AG10803 (cell line): ENCODE data around the gene NEURL2.

ENCODE experiments used
- DNase-seq: peaks from one replicate; pipeline ENCODE4 v3.0.0; 2010; ENCODE audit warnings: low read depth
- H3K4me3 ChIP-seq: 2 replicates; pipeline ENCODE4 v1.5.1; 2011; ENCODE audit warnings: mild to moderate bottlenecking, low read length, control low read depth
- CTCF ChIP-seq: conservative IDR thresholded peaks from 2 replicates; pipeline ENCODE4 v1.5.1; 2011; ENCODE audit warnings: mild to moderate bottlenecking, low read length, control low read depth, inconsistent platforms

Gene NEURL2

GRCh38 chr20:45910670-45911485 lies 19.9 kb upstream of the NEURL2 start:
- peak; percentile 100 for DNase-seq
- TF ChIP-seq CTCF = no peak
- peak overlapping the region; percentile 56 for H3K4me3 ChIP-seq

DNA sequence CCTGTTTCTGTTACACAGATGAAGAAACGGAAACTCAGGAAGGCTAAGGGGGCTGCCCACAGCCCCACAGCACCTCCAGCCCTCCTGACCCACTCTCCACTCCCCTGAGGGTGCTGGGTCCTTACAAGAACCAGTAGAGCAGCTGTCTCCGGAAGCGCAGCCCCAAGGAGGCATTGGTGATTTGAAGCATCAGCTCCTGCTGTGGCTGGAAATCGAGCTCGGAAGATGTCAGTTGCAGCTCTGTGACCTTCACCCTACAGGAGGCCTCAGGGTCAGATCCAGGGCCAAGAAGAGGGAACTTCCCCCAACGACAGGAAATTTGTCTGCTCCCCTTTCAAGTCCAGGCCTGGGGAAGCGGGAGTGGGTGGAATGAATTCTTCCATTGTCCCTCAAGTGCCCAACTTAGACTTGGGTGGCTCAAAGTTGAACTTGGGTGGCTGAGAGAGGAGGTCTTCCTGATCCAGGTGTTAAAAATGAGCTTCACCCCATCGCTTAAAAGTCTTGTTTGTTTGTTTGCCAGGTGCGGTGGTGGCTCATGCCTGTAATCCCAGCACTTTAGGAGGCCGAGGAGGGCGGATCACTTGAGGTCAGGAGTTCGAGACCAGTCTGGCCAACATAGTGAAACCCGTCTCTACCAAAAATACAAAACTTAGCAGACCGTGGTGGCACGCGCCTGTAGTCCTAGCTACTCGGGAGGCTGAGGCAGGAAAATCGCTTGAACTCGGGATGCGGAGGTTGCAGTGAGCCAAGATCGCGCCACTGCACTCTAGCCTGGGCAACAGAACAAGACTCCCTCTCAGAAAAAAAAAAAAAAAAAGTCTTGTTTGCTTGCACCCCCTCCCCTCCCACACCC lies 19.0 kb upstream of the NEURL2 start:
- no peak for DNase-seq
- no peak overlapping the region; the same call in 1 of the 2 replicates for H3K4me3 ChIP-seq
- no peak for TF ChIP-seq CTCF

GRCh38 chr20:45909336-45909808 lies 18.4 kb upstream of the NEURL2 start:
- TF ChIP-seq CTCF = no peak
- no peak overlapping the region for H3K4me3 ChIP-seq
- no peak for DNase-seq

- no peak for DNase-seq
- TF ChIP-seq CTCF = no peak
- no peak overlapping the region for H3K4me3 ChIP-seq
Observed at GRCh38 chr20:45908084-45908483, 17.1 kb upstream of the NEURL2 start.

GRCh38 chr20:45907219-45907948 lies 16.4 kb upstream of the NEURL2 start:
- DNase-seq = no peak
- TF ChIP-seq CTCF = no peak
- H3K4me3 ChIP-seq = no peak overlapping the region

DNA sequence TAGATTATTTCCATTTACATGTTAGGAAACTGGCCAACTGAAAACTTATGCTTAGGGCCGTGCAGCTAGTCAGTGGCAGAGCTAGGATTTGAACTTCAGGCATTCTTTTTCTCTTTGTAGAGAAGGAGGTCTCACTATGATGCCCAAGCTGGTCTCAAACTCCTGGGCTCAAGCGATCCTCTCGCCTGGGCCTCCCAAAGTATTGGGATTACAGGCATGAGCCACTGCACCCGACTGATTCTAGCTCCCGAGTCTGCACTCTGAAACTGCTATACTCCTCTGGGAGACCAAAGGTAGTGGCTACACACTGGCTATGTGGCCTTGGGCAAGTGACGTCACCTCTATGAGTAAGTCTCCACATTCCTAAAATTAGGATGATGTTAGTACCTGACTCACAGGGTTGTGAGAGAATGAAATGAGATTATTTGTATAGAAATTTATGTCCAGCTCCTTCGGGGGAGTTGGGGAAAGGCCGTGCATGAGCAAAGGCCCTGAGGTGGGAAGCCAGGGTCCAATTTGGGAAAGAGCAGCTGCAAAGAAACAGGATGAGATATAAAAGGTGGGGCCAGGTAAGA lies 14.6 kb upstream of the NEURL2 start:
- peak; percentile 68 for DNase-seq
- no peak for TF ChIP-seq CTCF
- H3K4me3 ChIP-seq = no peak overlapping the region
